ENCODE results near the gene GALE.
"Not testable (repeated sequence)": the region's sequence is repeated elsewhere in the genome, so short reads cannot be mapped to it uniquely, and the experiment has no call there.

GALE gene

DNA sequence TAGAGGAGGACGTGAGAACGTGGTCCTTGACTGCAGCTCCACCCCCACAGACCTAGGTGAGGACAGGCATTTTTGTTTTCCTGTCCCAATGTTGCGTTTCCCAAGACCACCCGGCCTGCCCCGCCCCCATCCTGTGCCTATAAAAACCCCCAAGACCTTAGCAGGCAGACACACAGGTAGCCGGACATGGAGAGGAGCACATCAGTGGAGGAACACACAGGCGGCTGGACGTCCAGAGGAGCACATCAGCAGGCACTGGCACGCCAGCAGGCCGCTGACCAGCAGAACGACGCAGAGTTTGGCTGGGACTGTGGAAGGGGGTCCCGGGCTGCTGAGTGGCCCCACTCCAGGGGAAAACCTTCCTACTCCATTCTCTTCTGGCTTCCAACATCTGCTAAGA is 37.4 kb upstream of the GALE start:
- TF ChIP-seq, protein P1, sequence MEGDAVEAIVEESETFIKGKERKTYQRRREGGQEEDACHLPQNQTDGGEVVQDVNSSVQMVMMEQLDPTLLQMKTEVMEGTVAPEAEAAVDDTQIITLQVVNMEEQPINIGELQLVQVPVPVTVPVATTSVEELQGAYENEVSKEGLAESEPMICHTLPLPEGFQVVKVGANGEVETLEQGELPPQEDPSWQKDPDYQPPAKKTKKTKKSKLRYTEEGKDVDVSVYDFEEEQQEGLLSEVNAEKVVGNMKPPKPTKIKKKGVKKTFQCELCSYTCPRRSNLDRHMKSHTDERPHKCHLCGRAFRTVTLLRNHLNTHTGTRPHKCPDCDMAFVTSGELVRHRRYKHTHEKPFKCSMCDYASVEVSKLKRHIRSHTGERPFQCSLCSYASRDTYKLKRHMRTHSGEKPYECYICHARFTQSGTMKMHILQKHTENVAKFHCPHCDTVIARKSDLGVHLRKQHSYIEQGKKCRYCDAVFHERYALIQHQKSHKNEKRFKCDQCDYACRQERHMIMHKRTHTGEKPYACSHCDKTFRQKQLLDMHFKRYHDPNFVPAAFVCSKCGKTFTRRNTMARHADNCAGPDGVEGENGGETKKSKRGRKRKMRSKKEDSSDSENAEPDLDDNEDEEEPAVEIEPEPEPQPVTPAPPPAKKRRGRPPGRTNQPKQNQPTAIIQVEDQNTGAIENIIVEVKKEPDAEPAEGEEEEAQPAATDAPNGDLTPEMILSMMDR (IDR thresholded peaks at IDR 0.05; ENCODE audit: low read depth, low read length), result no peak
- TF ChIP-seq MYC (IDR thresholded peaks at IDR 0.05; ENCODE audit: low read depth, low read length) (no peak), POLR2A (IDR thresholded peaks at IDR 0.05; ENCODE audit: extremely low read depth, insufficient read length) (no peak)
- TF ChIP-seq, protein P2, sequence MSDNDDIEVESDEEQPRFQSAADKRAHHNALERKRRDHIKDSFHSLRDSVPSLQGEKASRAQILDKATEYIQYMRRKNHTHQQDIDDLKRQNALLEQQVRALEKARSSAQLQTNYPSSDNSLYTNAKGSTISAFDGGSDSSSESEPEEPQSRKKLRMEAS (IDR thresholded peaks at IDR 0.05; ENCODE audit: low read depth, low read length), result no peak
- no peak for DNase-seq (ENCODE audit: low read depth)
- no peak overlapping the region for H3K4me3 ChIP-seq (ENCODE audit: low read depth, low read length)

DNA sequence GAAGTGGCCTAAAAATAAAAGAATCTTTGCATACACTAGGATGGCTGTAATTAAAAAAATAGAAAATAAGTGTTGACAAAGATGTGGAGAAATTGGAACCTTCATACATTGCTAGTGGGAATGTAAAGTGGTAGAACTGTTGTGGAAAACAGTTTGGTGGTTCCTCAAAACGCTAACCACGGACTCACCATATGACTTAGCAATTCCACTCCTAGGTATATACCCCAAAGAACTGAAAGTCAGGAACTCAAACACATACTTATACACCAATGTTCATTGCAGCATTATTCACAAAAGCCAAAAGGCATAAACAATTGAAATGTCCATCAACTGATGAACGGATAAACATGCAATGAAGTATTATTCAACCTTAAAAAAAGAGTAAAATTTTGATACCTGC is 35.5 kb upstream of the GALE start:
- no peak overlapping the region for H3K4me3 ChIP-seq (ENCODE audit: low read depth, low read length)
- peak; percentile 64 for DNase-seq (ENCODE audit: low read depth)
- TF ChIP-seq, protein P2 (IDR thresholded peaks at IDR 0.05; ENCODE audit: low read depth, low read length), result no peak
- no peak for TF ChIP-seq MYC (IDR thresholded peaks at IDR 0.05; ENCODE audit: low read depth, low read length)
- TF ChIP-seq, protein P1 (IDR thresholded peaks at IDR 0.05; ENCODE audit: low read depth, low read length), result no peak

DNA sequence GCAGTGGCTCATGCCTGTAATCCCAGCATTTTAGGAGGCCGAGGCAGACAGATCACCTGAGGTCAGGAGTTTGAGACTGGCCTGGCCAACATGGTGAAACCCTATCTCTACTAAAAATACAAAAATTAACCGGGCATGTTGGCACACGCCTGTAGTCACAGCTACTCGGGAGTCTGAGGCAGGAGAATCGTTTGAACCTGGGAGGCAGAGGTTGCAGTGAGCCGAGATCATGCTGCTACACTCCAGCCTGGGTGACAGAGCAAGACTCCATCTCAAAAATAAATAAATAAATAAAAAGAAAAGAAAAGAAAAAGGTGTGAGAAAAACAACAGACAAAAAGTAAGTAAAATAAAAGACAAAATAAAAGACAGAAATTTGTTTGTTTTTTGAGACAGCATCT is 33.6 kb upstream of the GALE start:
- not testable (repeated sequence) for H3K4me3 ChIP-seq (ENCODE audit: low read depth, low read length); DNase-seq (ENCODE audit: low read depth)

DNA sequence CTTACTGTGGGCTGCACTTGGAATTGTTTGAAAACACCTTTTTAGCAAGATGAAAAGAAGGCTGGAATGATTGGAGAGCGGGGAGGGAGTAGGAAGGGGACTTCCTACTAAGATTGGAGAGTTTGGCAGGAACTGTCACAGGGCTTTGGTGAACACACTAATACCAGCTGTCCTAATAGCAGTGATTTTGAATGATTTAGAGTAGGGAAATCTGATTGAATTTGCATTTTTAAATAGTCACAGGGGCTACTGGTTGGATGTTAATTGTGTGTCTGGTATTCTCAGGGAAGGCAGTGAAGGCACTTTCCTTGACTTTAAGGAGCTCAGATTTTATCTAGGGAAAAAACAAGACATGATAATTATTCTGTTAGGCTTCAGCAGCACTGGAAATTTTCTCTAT is 27.2 kb upstream of the GALE start:
- no peak overlapping the region for H3K4me3 ChIP-seq (ENCODE audit: low read depth, low read length)
- TF ChIP-seq POLR2A (IDR thresholded peaks at IDR 0.05; ENCODE audit: extremely low read depth, insufficient read length) (no peak), MYC (IDR thresholded peaks at IDR 0.05; ENCODE audit: low read depth, low read length) (no peak)
- TF ChIP-seq, protein P1 (IDR thresholded peaks at IDR 0.05; ENCODE audit: low read depth, low read length), result no peak
- TF ChIP-seq, protein P2 (IDR thresholded peaks at IDR 0.05; ENCODE audit: low read depth, low read length), result no peak
- DNase-seq (ENCODE audit: low read depth), result no peak

DNA sequence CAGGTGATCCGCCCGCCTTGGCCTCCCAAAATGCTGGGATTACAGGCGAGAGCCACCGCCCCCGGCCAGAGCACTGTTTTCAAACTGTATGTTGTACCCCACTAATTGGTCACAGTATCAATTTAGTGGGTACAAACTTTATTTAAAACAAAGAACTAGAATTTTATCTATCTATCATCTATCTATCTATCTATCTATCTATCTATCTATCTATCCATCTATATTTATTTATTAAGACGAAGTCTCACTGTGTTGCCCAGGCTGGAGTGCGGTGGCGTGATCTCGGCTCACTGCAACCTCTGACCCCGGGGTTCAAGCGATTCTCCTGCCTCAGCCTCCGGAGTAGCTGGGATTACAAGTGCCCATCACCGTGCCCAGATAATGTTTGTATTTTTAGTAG is 26.0 kb upstream of the GALE start:
- DNase-seq (ENCODE audit: low read depth); H3K4me3 ChIP-seq (ENCODE audit: low read depth, low read length): not testable (repeated sequence)

DNA sequence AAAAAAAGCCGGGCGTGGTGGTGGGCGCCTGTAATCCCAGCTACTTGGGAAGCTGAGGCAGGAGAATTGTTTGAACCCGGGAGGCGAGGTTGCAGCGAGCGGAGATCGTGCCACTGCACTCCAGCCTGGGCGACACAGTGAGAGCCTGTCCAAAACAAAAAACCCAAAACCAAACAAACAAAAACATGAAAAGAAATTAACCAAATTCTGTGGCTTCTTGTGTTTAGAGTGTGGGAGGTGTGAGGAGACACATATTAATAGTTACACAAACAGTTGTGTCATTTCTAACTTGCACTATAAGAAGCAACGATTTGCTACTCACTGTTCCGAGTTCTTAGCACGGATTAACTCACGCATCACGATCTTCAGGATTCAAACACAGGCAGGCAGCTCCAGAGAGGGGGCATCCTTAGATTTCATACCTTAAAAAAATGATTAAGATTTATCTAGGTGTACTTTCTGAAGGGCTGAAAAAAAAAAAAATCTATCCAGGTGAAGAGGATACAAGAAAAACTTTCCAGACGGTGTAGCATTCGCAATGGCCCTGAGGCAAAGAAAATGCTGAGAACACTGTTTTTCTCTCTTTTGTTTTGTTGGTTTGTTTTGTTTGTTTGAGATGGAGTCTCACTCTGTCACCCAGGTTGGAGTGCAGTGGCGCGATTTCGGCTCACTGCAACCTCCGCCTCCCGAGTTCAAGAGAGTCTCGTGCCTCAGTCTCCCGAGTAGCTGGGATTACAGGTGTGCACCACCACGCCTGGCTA is 25.4 kb upstream of the GALE start:
- H3K4me3 ChIP-seq (ENCODE audit: low read depth, low read length), result peak overlapping the region; percentile 79
- TF ChIP-seq, protein P2 (IDR thresholded peaks at IDR 0.05; ENCODE audit: low read depth, low read length), result no peak
- TF ChIP-seq POLR2A (IDR thresholded peaks at IDR 0.05; ENCODE audit: extremely low read depth, insufficient read length) (no peak), MYC (IDR thresholded peaks at IDR 0.05; ENCODE audit: low read depth, low read length) (no peak)
- TF ChIP-seq, protein P1 (IDR thresholded peaks at IDR 0.05; ENCODE audit: low read depth, low read length), result no peak
- no peak for DNase-seq (ENCODE audit: low read depth)

DNA sequence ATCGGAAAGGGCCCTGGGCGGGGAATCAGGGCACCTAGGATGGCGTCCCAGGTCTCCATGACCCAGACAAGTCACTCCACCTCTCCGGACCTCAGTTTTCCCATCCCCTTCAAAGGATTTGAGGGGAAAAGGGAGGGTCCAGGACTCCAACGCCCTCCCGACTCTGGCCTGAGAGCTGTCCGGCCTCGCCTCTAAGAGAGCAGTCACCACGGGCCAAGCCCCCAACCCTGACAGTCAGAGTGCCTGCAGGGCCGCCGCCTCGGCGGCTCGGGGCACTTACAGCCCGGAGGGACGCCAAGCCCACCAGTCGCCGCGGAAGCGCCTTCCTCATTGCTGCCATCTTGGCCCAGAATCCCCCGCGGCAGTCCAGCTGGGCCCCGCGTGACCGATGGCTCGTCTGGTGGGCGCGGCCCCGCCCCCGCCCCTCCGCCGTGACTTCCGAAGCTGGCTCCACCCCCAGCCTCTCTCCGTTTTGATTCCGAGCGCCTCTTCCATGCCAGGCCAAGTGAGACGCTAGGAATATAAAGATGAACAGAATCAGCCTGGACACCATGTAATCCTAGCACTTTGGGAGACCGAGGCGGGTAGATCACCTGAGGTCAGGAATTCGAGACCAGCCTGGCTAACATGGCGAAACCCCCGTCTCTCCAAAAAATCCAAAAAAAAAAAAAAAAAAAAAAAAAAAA is 24.7 kb upstream of the GALE start, which contains the start of gene HMGCL:
TSS of gene HMGCL (minus strand) at position 354 of the 686 bp plus-strand sequence. CDS start at position 340, 14 bp downstream.
- DNase-seq (ENCODE audit: low read depth), result peak; percentile 92
- TF ChIP-seq, protein P1 (IDR thresholded peaks at IDR 0.05; ENCODE audit: low read depth, low read length), result no peak
- TF ChIP-seq, protein P2 (IDR thresholded peaks at IDR 0.05; ENCODE audit: low read depth, low read length), result peak; percentile 76
- TF ChIP-seq POLR2A (IDR thresholded peaks at IDR 0.05; ENCODE audit: extremely low read depth, insufficient read length), result peak; percentile 86
- TF ChIP-seq MYC (IDR thresholded peaks at IDR 0.05; ENCODE audit: low read depth, low read length), result peak; percentile 62
- peak within 1 kb of the TSS; percentile 79 for H3K4me3 ChIP-seq (ENCODE audit: low read depth, low read length)
